Keratinocyte (primary cell): ENCODE measurements around the gene AFG3L2.

Source experiments
- EZH2 ChIP-seq: IDR thresholded peaks from one replicate; pipeline ENCODE4 v1.6.1; 2012; ENCODE audit warnings: inconsistent platforms, mild to moderate bottlenecking, low read length, moderate library complexity
- TF ChIP-seq, protein P1 (sequence below), 3 experiments: IDR thresholded peaks in 1 of 3; conservative IDR thresholded peaks in 1 of 3; optimal IDR thresholded peaks in 1 of 3; 2 replicates in 2 of 3; 3 replicates in 1 of 3; pipeline versions ENCODE3 to v1.5.1; 2011; ENCODE audit warnings: low read length in 3 of 3, mild to moderate bottlenecking in 3 of 3, moderate library complexity in 2 of 3, control low read depth in 1 of 3, inconsistent platforms in 1 of 3; ENCODE audit not compliant: insufficient read depth in 2 of 3; ENCODE audit errors: extremely low read depth in 1 of 3

DNA sequence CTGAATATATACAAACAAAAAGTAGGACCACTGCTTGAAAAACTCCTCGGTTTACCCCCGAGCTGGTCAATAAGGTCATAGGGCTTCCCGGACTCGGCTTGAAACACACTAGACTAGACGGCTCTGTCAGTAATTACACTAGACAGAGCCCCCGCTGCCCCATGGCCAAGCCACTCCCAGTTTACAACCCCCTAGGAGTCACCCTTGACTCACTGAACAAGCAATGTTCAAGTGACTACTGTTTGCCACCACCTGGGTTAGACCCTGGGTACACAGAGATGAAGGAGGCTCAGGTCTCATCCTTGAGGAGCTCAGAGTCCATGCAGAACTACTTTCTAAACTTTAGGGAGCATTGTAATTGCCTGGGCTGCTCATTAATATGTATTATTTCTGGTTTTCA, 17.0 kb upstream of the AFG3L2 start:
- no peak for TF ChIP-seq EZH2
- TF ChIP-seq, protein P1, sequence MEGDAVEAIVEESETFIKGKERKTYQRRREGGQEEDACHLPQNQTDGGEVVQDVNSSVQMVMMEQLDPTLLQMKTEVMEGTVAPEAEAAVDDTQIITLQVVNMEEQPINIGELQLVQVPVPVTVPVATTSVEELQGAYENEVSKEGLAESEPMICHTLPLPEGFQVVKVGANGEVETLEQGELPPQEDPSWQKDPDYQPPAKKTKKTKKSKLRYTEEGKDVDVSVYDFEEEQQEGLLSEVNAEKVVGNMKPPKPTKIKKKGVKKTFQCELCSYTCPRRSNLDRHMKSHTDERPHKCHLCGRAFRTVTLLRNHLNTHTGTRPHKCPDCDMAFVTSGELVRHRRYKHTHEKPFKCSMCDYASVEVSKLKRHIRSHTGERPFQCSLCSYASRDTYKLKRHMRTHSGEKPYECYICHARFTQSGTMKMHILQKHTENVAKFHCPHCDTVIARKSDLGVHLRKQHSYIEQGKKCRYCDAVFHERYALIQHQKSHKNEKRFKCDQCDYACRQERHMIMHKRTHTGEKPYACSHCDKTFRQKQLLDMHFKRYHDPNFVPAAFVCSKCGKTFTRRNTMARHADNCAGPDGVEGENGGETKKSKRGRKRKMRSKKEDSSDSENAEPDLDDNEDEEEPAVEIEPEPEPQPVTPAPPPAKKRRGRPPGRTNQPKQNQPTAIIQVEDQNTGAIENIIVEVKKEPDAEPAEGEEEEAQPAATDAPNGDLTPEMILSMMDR (optimal IDR thresholded peaks at IDR 0.05 in 1 of 3, IDR thresholded peaks at IDR 0.05 in 1 of 3, conservative IDR thresholded peaks at IDR 0.05 in 1 of 3; ENCODE audit: extremely low read depth in 1 of 3, insufficient read depth in 2 of 3, low read length in 3 of 3), result no peak
